DMS153 treated with DMSO at 0.1 percent for 48 hours (cell line): ENCODE results near the gene SCARB1.
"Not testable (repeated sequence)": the region's sequence is repeated elsewhere in the genome, so short reads cannot be mapped to it uniquely, and the experiment has no call there.

Experiments
- DNase-seq: peaks from one replicate; lab custom pipeline; 2025; ENCODE audit not compliant: unreplicated experiment; lab: John Stamatoyannopoulos, UW

The SCARB1 gene

DNA sequence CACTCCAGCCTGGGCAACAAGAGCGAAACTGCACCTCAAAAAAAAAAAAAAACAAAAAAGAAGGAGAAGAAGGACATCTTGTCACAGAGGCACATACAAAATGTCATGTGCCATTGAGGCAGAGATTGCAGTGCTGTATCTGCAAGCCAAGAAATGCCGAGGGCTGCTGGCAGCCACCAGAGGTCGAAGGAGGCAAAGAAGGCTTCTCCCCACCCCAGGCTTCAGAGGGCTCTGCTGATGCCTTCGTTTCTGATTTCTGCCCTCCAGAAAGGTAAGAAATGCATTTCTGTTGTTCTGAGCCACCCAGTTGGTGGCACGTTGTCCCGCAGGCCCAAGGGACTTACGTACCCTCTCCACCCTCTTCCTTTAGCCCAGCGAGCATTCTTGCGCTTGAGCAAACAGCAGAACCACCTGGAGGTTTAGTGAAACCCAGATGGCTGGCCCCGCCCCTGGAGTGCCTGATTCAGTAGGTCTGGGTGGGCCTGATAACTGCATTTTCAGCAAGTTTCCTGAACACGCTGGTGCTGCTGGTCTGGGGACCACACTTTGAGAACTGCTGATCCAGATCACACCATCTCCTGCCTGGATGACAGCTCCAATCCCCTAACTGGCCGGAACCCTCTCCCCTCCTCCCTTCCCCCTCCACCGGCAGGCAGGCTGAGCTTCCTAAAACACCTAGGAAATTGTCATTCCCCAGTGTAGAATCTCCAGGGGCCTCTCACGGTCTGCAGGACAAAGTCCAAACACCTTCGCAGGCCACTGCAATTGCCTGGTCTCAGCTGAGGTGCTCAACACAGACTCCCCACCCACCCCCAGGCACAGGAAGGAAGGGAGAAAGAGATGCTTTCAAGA is 21.1 kb upstream of the SCARB1 start:
- peak; percentile 19 for DNase-seq

DNA sequence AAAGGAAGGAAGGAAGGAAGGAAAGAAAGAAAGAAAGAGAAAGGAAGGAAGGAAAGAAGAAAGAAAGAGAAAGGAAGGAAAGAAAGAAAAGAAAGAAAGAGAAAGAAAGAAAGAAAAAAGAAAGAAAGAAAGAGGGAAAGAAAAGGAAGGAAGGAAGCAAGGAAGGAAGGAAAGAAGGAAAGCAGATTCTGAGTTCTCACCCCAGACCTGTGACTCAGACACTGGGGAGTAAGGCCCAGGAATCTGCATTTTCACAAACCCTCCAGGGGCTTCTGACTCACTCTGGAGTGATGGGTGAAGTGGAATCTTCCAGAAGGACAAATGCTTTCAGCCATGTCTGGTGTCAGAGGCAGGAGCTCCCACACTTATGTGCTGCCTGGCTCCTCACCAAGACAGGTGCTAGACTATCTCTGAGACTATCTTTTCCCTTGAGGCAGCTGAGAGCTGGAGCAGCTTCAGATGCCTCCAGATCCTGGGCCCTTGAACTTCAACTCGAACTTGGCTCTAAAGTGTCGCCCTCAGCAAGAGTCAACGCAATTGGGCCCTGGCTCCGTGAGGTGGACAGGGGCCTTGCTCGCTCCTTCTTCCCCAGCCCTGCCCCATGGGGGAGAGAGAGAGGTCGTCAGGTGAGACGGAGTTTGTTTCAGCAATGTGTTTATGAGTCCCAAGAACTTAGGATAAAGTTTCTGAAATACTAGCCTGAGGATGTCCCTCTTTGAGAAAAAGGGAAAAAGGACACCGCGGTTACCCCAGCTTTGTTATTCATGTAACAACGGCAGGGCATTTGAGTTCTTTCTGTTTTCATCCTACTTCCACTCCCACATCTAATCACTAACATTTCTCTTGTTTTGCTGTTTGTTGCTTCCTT is 19.8 kb upstream of the SCARB1 start:
- DNase-seq, result no peak

DNA sequence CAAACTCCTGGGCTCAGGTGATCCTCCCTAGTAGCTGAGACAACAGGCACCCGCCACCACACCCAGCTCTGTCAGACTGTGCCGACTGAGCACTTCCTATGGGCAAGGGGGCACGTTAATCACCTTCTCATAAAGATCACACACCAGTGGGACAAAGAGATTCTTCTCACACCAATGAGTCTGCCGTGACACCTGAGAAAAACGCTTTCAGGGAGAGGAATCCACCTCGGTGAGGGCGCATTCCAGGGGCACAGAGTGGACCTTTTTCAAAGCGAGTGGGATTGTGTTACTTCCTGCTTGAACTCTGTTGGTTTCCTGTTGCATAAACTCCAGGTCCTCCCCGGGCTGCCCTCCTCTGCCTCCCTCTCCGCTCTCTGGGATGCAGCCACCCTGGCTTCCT is 17.5 kb upstream of the SCARB1 start:
- DNase-seq, result no peak

DNA sequence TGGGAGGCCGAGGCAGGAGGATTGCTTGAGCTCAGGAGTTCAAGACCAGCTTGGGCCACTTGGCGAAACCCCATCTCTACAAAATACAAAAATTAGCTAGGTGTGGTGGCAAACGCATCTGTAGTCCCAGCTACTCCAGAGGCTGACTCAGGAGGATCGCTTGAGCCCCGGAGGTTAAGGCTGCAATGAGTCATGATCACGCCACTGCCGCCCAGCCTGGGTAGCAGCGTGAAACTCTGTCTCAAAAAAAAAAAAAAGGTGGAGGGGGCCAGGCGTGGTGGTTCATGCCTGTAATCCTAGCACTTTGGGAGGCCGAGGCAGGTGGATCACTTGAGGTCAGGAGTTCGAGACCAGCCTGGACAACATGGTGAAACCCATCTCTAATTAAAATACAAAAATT is 16.7 kb upstream of the SCARB1 start:
- not testable (repeated sequence) for DNase-seq

DNA sequence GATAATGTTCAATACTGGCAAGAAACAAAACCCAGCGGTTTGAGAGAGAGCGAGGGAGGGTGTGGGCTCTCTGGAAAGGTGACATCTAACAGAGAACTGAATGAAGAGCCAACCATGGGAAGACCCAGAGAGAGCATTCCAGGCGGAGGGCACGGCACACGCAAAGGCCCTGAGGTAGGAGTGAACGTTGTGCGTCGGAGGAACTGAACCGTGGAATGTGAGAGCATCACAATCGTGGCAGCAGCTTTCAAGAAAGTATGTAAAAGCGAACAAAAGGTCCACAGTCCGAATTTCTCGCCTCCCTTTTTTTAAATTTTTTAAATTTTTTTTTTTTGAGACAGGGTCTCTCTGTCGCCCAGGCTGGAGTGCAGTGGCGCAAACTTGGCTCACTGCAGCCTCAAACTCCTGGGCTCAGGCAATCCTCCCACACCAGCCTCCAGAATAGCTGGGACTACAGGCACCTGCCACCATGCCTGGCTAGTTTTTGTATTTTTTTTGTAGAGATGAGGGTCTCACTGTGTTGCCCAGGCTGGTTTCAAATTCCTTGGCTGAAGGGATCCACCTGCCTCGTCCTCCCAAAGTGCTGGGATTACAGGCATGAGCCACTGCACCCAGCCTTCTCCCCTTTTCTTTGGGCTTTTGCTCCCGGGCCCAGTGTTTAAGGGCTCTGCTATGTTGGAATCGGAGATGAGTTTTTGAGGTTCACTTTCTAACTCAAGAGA is 15.3 kb upstream of the SCARB1 start:
- DNase-seq, result no peak

DNA sequence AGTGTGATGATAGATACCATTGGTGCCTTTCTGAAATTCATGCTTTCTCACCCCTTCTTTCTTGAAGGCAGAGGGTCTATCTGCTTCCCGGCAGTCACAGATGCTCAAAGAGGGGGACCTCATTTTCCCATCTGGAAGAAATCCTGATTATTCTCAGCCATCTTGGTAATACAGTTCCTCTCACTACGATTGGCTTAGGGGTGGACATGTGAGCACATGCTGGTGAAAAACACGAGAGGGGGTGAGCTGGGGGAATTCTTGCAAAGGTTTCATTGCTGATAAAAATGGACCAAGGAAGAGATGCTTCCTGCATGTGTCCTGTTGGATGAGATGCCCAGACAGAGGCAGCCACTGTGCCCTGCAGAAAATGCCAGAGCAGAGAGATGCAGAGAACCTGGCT is 13.8 kb upstream of the SCARB1 start:
- DNase-seq, result no peak

DNA sequence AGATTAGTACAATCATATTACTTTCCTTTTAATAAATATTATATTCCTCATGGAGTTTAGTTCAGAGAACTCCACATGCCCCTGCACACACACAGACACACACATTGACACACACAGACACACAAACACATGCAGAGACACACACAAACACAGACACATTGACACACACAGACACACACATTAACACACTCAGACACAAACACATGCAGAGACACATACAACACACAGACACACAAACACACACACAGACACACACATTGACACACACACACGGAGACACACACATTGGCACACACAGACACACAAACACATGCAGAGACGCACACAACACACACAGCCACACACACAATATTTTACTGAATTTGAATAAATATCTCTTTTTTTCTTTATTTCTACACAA is 12.5 kb upstream of the SCARB1 start:
- no peak for DNase-seq

DNA sequence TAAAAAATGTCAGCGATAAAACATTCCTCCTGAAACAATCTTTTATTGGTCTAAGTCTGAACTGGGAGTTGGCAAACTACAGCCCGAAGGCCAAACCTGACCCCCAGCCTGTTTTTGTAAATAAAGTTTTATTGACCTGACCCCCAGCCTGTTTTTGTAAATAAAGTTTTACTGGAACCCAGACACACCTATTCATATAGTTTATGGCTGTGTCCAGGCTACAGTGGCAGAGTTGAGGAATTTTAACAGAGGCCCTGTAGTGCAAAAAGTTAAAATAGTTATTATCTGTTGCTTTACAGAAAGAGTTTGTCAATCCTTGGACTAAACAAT is 12.1 kb upstream of the SCARB1 start:
- DNase-seq, result no peak

DNA sequence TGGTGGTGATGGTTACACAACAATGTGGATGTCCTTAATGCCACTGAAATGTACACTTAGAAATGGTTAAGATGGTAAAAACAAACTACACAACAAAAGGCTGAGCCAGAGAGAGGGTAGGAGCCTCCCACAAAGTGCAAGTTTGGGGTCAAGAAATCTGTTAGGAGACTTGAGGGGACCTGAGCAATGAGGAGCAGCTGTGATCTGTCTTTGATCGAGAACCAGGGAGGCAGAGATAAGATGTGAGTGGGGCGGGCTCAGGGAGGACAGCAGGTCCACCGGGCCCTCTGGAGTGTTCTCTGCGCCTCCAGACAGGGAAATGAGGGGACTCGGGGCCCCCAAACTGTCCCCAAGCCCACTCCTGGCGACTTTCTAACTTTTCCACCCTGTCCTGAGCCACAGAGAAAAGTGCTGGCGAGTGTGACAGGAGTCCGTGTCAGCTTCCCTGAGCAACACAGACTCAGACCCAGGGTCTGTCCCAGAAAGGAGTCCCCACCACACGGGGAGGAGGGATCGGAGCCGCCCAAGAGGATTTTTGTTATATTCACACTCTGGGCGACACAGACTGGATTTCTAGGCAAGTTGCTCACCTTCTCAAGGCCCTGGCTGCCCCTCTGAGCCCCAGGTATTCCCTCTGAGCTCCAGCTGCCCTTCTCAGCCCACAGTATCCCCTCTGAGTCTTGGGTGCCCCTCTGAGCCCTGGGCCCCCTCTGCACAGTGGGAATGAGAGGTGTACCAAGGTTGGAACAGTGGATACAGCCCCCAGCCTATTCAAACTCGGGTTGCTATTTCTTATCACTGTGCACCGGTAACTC is 11.5 kb upstream of the SCARB1 start:
- no peak for DNase-seq

DNA sequence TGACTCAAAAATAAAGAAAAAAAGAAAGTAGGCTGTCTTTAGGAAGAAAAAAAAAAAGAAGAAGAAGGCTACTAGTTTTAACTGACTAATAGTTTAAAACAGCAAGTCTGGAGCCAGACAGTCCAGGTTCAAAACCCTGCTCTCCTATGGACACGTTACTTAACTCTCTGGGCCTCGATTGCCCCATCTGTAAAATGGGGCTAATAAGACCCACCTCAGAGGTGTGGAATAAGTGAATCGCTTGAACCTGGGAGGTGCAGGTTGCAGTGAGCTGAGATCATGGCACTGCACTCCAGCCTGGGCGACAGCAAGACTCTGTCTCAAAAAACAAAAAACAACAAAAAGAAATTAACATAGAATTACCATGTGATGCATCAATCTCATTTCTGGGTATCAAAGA is 10.5 kb upstream of the SCARB1 start:
- DNase-seq, result no peak

DNA sequence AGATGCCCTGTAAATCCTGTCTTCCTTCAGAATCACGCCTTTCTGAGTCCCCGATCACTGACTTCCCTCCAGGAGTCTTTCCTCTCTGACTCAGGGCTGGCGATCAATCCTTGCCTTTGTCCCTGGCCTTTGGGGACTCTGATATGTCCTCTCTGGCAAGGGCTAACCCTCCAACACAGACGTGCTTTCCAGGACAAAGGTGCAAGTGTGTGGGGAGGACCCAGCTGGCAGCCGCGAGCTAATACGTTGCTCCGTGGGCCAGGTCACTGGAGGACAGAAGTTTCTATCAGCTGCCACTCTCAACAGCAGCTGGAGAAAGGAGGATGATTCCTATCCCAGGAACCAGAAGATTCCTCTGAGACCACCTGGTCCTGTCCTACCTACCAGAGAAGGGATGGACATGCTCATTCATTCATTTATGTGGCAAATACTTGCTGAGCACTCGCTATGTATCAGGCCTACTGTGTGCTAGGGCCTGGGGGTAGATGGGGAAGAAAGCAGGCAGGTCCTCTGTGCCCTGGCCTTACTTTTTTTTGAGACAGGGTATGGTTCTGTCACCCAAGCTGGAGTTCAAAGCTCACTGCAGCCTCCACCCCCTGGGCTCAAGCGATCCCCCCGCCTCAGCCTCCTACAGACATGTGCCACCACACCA is 8.5 kb upstream of the SCARB1 start:
- DNase-seq, result no peak

DNA sequence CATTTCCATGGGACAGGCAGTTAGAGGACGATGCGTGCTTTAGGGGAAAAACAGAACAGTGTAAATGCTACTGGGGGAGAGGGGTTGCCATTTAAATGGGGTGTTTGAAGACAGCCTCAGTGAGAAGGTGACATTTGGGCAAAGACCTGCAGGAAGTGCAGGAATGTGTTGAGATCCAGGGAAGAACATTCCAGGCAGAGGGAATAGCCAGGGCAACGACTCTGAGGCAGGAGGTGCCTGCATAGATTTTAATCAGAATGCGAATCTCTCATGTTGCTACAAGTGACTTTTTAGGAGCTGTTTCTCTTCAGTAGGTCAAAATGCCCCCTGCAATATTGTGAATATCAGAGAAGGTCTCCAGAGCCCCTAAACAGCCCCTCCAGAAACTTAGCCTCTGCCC is 7.6 kb upstream of the SCARB1 start:
- no peak for DNase-seq

DNA sequence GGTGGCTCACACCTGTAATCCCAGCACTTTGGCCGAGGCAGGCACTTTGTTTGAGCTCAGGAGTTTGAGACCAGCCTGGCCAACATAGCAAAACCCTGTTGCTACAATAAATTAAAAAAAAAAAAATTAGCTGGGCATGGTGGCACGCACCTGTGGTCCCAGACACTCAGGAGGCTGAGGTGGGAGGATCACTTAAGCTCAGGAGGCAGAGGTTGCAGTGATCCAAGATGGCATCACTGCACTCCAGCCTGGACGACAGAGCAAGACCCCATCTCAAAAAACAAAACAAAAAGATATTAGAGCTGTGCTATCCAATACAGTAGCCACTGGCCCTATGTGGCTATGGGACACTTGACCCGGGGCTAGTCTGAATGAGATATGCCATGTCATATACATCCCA is 6.9 kb upstream of the SCARB1 start:
- no peak for DNase-seq

DNA sequence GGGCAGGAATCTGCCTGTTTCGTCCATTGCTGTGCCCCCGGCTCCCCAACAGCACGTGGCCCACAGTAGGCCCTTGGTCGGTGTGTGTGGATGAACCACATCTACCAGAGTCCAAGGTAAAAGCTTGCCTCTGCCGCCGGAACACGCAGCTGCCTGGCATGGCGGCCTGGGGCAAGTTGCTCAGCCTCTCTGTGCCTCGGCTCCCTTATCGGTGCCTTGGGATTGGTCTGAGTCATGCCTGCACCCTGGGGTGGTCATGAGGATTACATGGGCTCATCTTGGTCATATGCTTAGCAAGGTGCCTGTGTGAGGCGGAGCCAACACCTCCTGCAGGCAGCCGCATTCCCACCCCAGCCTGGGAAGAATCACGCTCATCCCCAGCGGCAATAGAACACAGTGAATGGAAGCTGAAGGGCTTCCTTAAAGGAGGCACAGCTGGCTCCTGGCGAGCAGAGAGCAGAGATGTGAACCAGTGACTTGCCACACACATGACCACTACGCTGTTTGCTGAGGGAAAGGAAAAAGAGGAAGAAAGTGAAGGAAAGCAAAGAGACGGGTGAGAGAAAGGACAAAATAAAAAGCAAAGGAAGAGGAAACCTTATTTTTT is 5.5 kb upstream of the SCARB1 start:
- DNase-seq, result no peak

DNA sequence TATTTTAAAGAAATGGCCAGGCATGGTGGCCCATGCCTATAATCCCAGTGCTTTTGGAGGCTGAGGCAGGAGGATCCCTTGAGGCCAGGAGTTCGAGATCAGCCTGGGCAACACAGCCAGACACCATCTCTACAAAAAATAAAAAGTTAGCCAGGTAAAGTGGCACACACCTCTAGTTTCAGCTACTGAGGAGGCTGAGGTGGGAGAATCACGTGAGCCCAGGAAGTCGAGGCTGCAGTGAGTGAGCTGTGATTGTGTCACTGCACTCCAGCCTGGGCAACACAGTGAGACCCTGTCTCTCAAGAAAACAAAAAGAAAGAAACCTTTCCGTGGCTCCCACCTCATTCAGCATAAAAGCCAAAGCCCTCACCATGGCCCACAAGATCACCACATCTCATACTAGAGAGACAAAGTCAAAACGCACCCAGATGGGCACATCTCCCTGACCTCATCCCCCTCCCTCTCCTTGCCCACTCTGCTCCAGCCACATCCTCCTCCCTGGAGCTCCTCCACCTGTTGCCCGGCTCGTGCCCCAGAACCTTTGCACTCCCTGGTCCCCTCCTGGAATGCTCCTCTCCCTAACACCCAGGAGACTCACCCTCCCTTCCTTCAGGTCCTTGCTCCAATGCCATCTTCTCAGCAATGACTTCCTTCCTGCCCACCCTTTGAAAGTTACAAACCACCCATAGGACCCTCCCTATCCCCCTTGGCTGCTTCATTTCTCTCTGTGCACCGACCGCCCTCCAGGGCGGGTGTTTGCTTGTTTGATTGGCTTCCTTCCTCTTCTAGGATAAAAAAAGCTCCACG is 4.8 kb upstream of the SCARB1 start:
- DNase-seq, result no peak

DNA sequence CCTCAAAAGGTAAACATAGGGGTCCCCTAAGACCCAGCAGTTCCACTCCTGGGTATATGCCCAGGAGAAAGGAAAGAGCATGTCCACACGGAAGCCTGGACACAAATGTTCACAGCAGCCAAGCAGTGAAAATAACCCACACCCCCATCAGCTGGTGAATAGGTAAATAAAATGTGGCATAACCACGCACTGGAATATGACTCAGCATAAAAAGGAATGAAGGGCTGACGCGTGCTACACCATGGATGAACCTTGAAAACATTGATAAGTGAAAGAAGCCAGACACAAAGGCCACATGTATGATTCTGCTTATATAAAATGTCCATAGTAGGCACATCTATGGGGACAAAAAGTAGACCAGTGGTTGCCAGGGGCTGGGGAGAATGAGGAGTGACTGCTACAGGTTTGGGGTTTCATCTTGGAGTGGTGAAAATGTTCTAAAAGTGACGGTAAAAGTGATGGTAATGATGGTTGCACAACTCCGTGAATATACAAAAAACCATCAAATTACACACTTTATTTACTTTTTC is 3.8 kb upstream of the SCARB1 start:
- no peak for DNase-seq

DNA sequence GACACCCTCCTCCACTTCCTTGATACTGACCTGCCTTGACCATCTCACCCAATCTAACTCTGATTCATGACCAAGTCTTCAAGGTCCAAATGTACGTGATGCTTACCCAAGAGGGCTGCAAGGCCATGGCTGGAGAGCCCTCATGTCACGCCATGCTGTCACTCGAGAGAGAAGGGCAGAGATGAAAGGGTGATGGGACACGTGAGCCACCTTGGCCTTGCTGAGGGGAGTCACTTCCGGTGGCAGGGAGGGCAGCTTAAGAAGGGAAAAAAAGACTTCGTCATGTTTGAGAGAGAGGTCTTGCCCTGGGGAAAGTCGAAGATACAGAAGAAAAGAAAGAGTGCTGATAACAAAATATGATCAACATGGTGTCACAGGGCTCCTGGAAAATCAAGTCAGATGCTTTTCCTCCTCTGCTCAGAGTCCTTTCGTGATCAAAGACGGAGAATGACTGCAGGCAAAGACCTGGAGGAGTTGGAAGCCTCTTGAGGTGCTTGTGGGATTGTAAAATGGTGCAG is 3.3 kb upstream of the SCARB1 start:
- DNase-seq, result no peak

DNA sequence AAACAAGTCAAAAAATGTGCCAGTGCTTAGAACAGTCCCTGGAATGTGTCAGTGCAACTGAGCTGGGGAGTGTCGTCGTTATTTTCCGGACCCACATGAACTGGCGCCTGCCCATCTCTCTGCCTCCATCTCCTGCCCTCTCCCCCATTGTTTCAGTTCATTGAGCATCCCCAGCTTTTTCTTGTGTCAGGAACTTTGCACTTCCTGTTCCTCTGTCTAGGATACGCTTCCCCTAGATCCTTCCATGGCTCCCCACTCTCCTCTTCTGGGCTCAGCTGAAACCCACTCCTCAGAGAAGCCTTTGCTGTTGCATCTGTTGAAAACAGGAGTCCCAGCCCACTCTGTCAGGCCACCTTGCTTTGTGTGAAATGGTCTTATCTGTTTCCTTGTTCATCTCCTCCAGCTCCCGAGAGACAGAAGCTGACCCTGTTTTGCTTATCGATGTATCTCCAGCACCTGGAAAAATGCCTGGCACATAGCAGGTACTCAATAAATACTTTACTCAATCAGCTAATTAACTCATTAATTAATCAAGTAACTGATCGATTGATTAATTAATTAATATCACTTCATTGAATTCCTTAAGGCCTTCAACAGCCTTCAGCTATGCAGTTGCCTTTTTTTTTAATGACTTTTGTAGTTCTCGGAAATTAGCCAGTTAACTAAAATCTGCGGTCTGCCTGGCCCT is 2.7 kb upstream of the SCARB1 start:
- no peak for DNase-seq
